ENCODE data around the gene CNTROB. TPM values are rescaled to one million over a fixed set of nuclear protein-coding genes. Genes with fewer than 3 reads are reported as not detected.

CNTROB gene
- total RNA-seq, 1 experiment from 2014 or later, result 39.7 TPM

- no peak for TF ChIP-seq ERG (CRISPR knock-in tag; IDR thresholded peaks at IDR 0.05)
- TF ChIP-seq GTF2I (CRISPR knock-in tag; conservative IDR thresholded peaks at IDR 0.05), result no peak
- no peak for TF ChIP-seq ZNF425 (CRISPR knock-in tag; conservative IDR thresholded peaks at IDR 0.05)
- TF ChIP-seq PREB (CRISPR knock-in tag; IDR thresholded peaks at IDR 0.05; ENCODE audit: borderline replicate concordance), result no peak
- no peak for TF ChIP-seq SP1 (CRISPR knock-in tag; conservative IDR thresholded peaks at IDR 0.05)
- TF ChIP-seq ELF4 (CRISPR knock-in tag; IDR thresholded peaks at IDR 0.05; ENCODE audit: low read depth), result no peak
- no peak for TF ChIP-seq CDX4 (CRISPR knock-in tag; IDR thresholded peaks at IDR 0.05; ENCODE audit: borderline replicate concordance)
- TF ChIP-seq RORB (CRISPR knock-in tag; IDR thresholded peaks at IDR 0.05), result no peak
- no peak for TF ChIP-seq IRF2 (CRISPR knock-in tag; IDR thresholded peaks at IDR 0.05; ENCODE audit: borderline replicate concordance, low read depth)
- no peak for TF ChIP-seq CREM (CRISPR knock-in tag; IDR thresholded peaks at IDR 0.05)
- no peak for TF ChIP-seq ZBTB43 (CRISPR knock-in tag; IDR thresholded peaks at IDR 0.05)
- no peak for TF ChIP-seq GABPB1 (CRISPR knock-in tag; IDR thresholded peaks at IDR 0.05)
- no peak for TF ChIP-seq CREB1 (CRISPR knock-in tag; IDR thresholded peaks at IDR 0.05)
Measured at GRCh38 chr17:7915179-7915610, 16.8 kb upstream of the CNTROB start (continued).

- ChIA-PET POLR2A (interaction anchor here (0.5 to 1.3 kb wide), 2 partner anchors 14 to 269 kb away, joined by 3 read pairs; partner anchors contain the start of gene KCNAB3), CTCF (interaction anchor here (0.7 to 6.3 kb wide), 11 partner anchors 25 to 173 kb away, joined by 3 to 53 read pairs (median 4); partner anchors contain the start of genes ALOX15B and NAA38)
- Mint-ChIP-seq H3K9me3 (0 out of 2 replicates have a peak, but pooled peaks cover 3% of the 10 kb centered on the region), H3K4me3 (peak within 1 kb of the TSS; percentile 72), H3K27ac (no peak within 1 kb of the TSS), H3K27me3 (ENCODE audit: low read depth) (peaks cover 70% of the 10 kb centered on the region), H3K4me1 (peaks cover 13% of the 10 kb centered on the region), H3K36me3 (no peaks in the 10 kb centered on the region)
- ATAC-seq (peak; percentile 94), DNase-seq (ENCODE audit: low spot score) (peak; percentile 90)
- TF ChIP-seq SP1 (CRISPR knock-in tag; conservative IDR thresholded peaks at IDR 0.05) (peak; percentile 87), AR (CRISPR knock-in tag; IDR thresholded peaks at IDR 0.05) (no peak), FOXJ3 (CRISPR knock-in tag; IDR thresholded peaks at IDR 0.05; ENCODE audit: borderline replicate concordance) (0 out of 2 replicates have a peak, but pooled peaks have one; percentile 39), PREB (CRISPR knock-in tag; IDR thresholded peaks at IDR 0.05; ENCODE audit: borderline replicate concordance) (0 out of 2 replicates have a peak, but pooled peaks have one; percentile 12), TEAD1 (CRISPR knock-in tag; IDR thresholded peaks at IDR 0.05) (peak; percentile 98), TEAD4 (CRISPR knock-in tag; IDR thresholded peaks at IDR 0.05) (no peak; the same call in none of the 2 replicates), FOXK1 (CRISPR knock-in tag; IDR thresholded peaks at IDR 0.05) (peak; percentile 87), USF2 (CRISPR knock-in tag; IDR thresholded peaks at IDR 0.05) (peak; percentile 97), OVOL2 (CRISPR knock-in tag; IDR thresholded peaks at IDR 0.05; ENCODE audit: borderline replicate concordance) (no peak), TP53 (CRISPR knock-in tag; IDR thresholded peaks at IDR 0.05) (peak; percentile 96), ESRRA (CRISPR knock-in tag; IDR thresholded peaks at IDR 0.05; ENCODE audit: borderline replicate concordance) (peak; percentile 69; the same call in 1 of the 2 replicates), SOX15 (CRISPR knock-in tag; IDR thresholded peaks at IDR 0.05) (no peak), KAT7 (CRISPR knock-in tag; IDR thresholded peaks at IDR 0.05; ENCODE audit: borderline replicate concordance) (peak; percentile 96; the same call in 1 of the 2 replicates)
Measured at GRCh38 chr17:7915611-7916384, 16.2 kb upstream of the CNTROB start, which contains the start of gene RNF227. RNF227 (minus strand) TSS chr17:7916289; CDS start chr17:7916195, 94 bp downstream.
